Measurements from ENCODE around the gene PPP6R3. TPM values are rescaled to one million over a fixed set of nuclear protein-coding genes. Genes with fewer than 3 reads are reported as not detected.

PPP6R3 gene
- total and polyA plus RNA-seq, 2 of the 13 experiments (the other 11 are each of a cell fraction or from before 2014, with no cell fraction given) = 41.2 to 83.4 TPM

DNA sequence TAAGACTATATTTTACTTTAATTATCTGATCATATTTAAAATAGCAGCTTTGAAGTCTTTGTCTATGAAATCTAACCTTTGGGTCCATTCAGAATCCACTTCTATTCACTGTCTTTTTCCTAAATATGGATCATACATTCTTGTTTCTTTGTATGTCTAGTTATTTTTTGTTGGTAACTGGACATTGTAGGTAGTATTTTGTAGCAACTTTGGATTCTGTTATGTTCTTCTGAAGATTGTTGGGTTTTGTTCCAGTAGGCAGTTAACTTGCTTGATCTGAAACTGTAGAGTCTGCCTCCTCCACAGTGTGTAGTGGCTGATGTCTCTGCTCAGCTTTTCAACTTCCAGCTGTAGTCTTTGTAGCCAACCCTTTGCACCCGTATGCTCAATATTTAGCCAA lies 186.3 kb downstream of the PPP6R3 start:
- ChIA-PET CTCF (ENCODE audit: low intra/inter-chr PET ratio, low total read pairs) (no interaction called here), POLR2A (no interaction called here)
- in situ Hi-C loops (cut with HindIII; ENCODE audit: extremely low pct_ligation_motif_present, low pct_unique_long_range_greater_than_20kb) = loop anchor here (25.0 kb wide), 1 partner anchor 240 kb away; no protein-coding TSS in a partner anchor
- no peak for ATAC-seq
- intact Hi-C loops (cut with micrococcal nuclease; ENCODE audit: unreplicated experiment) = no loop called here
- Histone ChIP-seq H3K27ac (ENCODE audit: extremely low read length, insufficient read depth, low read length) (no peak overlapping the region), H4K20me1 (ENCODE audit: insufficient read depth, low read length) (no peaks in the 10 kb centered on the region), H3K4me3 (replicated peaks in 1 of 3; ENCODE audit: insufficient read depth in 1 of 3, low read depth in 2 of 3, low read length in 3 of 3) (no peak overlapping the region), H3K27me3 (ENCODE audit: control insufficient read depth in 1 of 2, insufficient read depth in 2 of 2, low read length in 2 of 2) (peaks cover 0 to 16% of the 10 kb centered on the region in 2 experiments; a peak in 1 of 5 replicates), H3K4me1 (ENCODE audit: insufficient read depth, low read length) (no peaks in the 10 kb centered on the region), H3K79me2 (ENCODE audit: insufficient read depth, low read length) (no peaks in the 10 kb centered on the region), H2AFZ (ENCODE audit: low read length) (no peak overlapping the region), H3K36me3 (replicated peaks in 1 of 2; ENCODE audit: control insufficient read depth in 1 of 2, insufficient read depth in 2 of 2, low read length in 2 of 2) (no peaks in the 10 kb centered on the region), H3K4me2 (ENCODE audit: low read depth, low read length) (no peak overlapping the region), H3K9ac (ENCODE audit: insufficient read depth, low read depth, low read length) (no peak overlapping the region), H3K9me3 (ENCODE audit: low read length) (no peaks in the 10 kb centered on the region)
- DNase-seq (ENCODE audit: low spot score) = no peak
- TF ChIP-seq SIX4 (CRISPR knock-in tag; IDR thresholded peaks at IDR 0.05) (no peak), ZNF713 (CRISPR knock-in tag; IDR thresholded peaks at IDR 0.05) (no peak), JDP2 (CRISPR knock-in tag; IDR thresholded peaks at IDR 0.05; ENCODE audit: borderline replicate concordance) (no peak), ARNT2 (CRISPR knock-in tag; IDR thresholded peaks at IDR 0.05; ENCODE audit: low read depth) (no peak), ZNF234 (CRISPR knock-in tag; conservative IDR thresholded peaks at IDR 0.05) (no peak), ZNF264 (CRISPR knock-in tag; IDR thresholded peaks at IDR 0.05) (no peak)
- TF ChIP-seq, protein P1, sequence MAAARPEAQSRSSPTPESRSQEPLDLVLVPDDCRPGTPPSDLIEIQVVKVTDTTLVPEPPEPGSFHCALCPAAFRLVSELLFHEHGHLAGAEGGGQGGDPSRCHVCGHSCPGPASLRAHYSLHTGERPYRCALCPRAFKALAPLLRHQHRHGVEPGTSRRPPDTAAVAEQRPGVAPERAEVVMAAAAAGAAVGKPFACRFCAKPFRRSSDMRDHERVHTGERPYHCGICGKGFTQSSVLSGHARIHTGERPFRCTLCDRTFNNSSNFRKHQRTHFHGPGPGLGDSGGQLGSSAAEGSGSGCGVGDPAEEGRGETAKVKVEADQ (CRISPR knock-in tag; IDR thresholded peaks at IDR 0.05; ENCODE audit: borderline replicate concordance) = no peak
- TF ChIP-seq, protein P2, sequence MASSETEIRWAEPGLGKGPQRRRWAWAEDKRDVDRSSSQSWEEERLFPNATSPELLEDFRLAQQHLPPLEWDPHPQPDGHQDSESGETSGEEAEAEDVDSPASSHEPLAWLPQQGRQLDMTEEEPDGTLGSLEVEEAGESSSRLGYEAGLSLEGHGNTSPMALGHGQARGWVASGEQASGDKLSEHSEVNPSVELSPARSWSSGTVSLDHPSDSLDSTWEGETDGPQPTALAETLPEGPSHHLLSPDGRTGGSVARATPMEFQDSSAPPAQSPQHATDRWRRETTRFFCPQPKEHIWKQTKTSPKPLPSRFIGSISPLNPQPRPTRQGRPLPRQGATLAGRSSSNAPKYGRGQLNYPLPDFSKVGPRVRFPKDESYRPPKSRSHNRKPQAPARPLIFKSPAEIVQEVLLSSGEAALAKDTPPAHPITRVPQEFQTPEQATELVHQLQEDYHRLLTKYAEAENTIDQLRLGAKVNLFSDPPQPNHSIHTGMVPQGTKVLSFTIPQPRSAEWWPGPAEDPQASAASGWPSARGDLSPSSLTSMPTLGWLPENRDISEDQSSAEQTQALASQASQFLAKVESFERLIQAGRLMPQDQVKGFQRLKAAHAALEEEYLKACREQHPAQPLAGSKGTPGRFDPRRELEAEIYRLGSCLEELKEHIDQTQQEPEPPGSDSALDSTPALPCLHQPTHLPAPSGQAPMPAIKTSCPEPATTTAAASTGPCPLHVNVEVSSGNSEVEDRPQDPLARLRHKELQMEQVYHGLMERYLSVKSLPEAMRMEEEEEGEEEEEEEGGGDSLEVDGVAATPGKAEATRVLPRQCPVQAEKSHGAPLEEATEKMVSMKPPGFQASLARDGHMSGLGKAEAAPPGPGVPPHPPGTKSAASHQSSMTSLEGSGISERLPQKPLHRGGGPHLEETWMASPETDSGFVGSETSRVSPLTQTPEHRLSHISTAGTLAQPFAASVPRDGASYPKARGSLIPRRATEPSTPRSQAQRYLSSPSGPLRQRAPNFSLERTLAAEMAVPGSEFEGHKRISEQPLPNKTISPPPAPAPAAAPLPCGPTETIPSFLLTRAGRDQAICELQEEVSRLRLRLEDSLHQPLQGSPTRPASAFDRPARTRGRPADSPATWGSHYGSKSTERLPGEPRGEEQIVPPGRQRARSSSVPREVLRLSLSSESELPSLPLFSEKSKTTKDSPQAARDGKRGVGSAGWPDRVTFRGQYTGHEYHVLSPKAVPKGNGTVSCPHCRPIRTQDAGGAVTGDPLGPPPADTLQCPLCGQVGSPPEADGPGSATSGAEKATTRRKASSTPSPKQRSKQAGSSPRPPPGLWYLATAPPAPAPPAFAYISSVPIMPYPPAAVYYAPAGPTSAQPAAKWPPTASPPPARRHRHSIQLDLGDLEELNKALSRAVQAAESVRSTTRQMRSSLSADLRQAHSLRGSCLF (CRISPR knock-in tag; IDR thresholded peaks at IDR 0.05; ENCODE audit: borderline replicate concordance) = no peak
- no TSS peak for BruUV-seq (replicated peaks)
- WGBS (ENCODE audit: low lambda C conversion rate) = 0% methylated on average over 1 of the region's 1 CpG
- FAIRE-seq = no peak
